ENCODE results near the gene NUP214. TPM values are rescaled to one million over a fixed set of nuclear protein-coding genes. Genes with fewer than 3 reads are reported as not detected.

NUP214 gene
- total and polyA plus RNA-seq, 2 of the 4 experiments (the other 2 are of a cell fraction), result 7.9 to 13.4 TPM

GRCh38 chr9:131185924-131186323, 60.5 kb downstream of the NUP214 start:
- Histone ChIP-seq H3K14ac (replicated peaks; ENCODE audit: low read depth, low read length) (no peak overlapping the region), H2BK5ac (ENCODE audit: low read depth, low read length, poor library complexity, severe bottlenecking) (no peak overlapping the region), H3K4me3 (ENCODE audit: insufficient read depth, low read depth, low read length) (no peak overlapping the region), H3K4me2 (ENCODE audit: low read depth, low read length) (no peak overlapping the region), H2AK9ac (replicated peaks; ENCODE audit: low read depth, low read length, poor library complexity) (no peak overlapping the region), H3K27ac (ENCODE audit: insufficient read depth, low read length) (no peak overlapping the region), H3K36me3 (ENCODE audit: control insufficient read depth, insufficient read depth, low read length) (peaks cover 19% of the 10 kb centered on the region), H3K27me3 (ENCODE audit: control insufficient read depth, insufficient read depth, low read length) (no peaks in the 10 kb centered on the region), H3K56ac (ENCODE audit: extremely low read depth, insufficient read depth, low read length) (no peak overlapping the region), H3K18ac (ENCODE audit: low read depth, low read length) (no peak overlapping the region), H3K4me1 (ENCODE audit: control insufficient read depth, insufficient read depth, low read length) (peaks cover 9% of the 10 kb centered on the region), H4K20me1 (ENCODE audit: insufficient read depth, low read length) (no peaks in the 10 kb centered on the region), H2AK5ac (ENCODE audit: low read depth, low read length) (no peak overlapping the region), H3K9me1 (ENCODE audit: insufficient read depth, low read length) (peaks cover 6% of the 10 kb centered on the region), H2BK15ac (ENCODE audit: low read depth, low read length) (no peak overlapping the region), H3K79me1 (ENCODE audit: low read depth in 1 of 2, low read length in 2 of 2) (peaks cover 6 to 12% of the 10 kb centered on the region in 2 experiments; a peak in 3 of 4 replicates), H2BK120ac (ENCODE audit: low read depth, low read length) (no peak overlapping the region), H4K8ac (ENCODE audit: low read depth in 2 of 2, low read length in 2 of 2) (no peak overlapping the region), H4K91ac (ENCODE audit: insufficient read depth, low read depth, low read length) (no peak overlapping the region), H3K9me3 (ENCODE audit: control insufficient read depth, insufficient read depth, low read length) (no peaks in the 10 kb centered on the region), H3K4ac (ENCODE audit: low read depth, low read length) (no peak overlapping the region), H3K23ac (ENCODE audit: low read depth, low read length) (no peak overlapping the region), H2AFZ (replicated peaks; ENCODE audit: low read length, poor library complexity) (no peak overlapping the region), H4K5ac (ENCODE audit: low read depth, low read length) (no peak overlapping the region), H3K9ac (ENCODE audit: low read depth, low read length) (no peak overlapping the region), H2BK20ac (ENCODE audit: low read depth, low read length) (no peak overlapping the region; the same call in 1 of the 2 replicates)
- POLR2A ChIA-PET (ENCODE audit: unreplicated experiment), result no interaction called here
- TF ChIP-seq USF2 (IDR thresholded peaks at IDR 0.05; ENCODE audit: low read depth, low read length) (no peak), BHLHE40 (IDR thresholded peaks at IDR 0.05; ENCODE audit: low read depth, low read length) (no peak), MAFK (IDR thresholded peaks at IDR 0.05; ENCODE audit: low read depth, low read length) (no peak), SMC3 (IDR thresholded peaks at IDR 0.05; ENCODE audit: low read depth, low read length) (no peak), ELK1 (IDR thresholded peaks at IDR 0.05; ENCODE audit: borderline replicate concordance, low read depth, low read length) (no peak), FOS (IDR thresholded peaks at IDR 0.05; ENCODE audit: low read depth, low read length) (no peak), MXI1 (IDR thresholded peaks at IDR 0.05; ENCODE audit: borderline replicate concordance, low read depth, low read length) (no peak), RAD21 (IDR thresholded peaks at IDR 0.05; ENCODE audit: low read length) (no peak), RCOR1 (IDR thresholded peaks at IDR 0.05; ENCODE audit: insufficient replicate concordance, low read length) (no peak), RFX5 (IDR thresholded peaks at IDR 0.05; ENCODE audit: low read depth, low read length) (no peak)
- intact Hi-C loops (cut with micrococcal nuclease), result no loop called here
- CTCF ChIA-PET, result no interaction called here
- dilution Hi-C loops (cut with HindIII; ENCODE audit: low sequenced_read_pairs, unreplicated experiment), result no loop called here
- no TSS peak for BruUV-seq (replicated peaks)
- in situ Hi-C loops (cut with MboI; ENCODE audit: low sequenced_read_pairs), result no loop called here
- no peak for ATAC-seq (ENCODE audit: low read depth)
- DNase-seq, result no peak
- WGBS, 2 experiments (ENCODE audit: extremely low coverage in 2 of 2, insufficient read length in 1 of 2), result no CpG with 5 or more reads among the region's 3 CpGs
